HG03565 (cell line): Measurements from ENCODE around the gene TIGD1.
A peak's percentile ranks its signal among the peaks of the same experiment; 100 is the strongest.

Experiments
- ATAC-seq: cut with Tn5 transposase; IDR thresholded peaks from one replicate; pipeline ENCODE4 v1.9.1; 2021; ENCODE audit warnings: mild to moderate bottlenecking, moderate library complexity; ENCODE audit not compliant: unreplicated experiment

The TIGD1 gene

GRCh38 chr2:232550354-232551249 is at the start of gene TIGD1, which contains the start of gene EIF4E2:
TIGD1 (minus strand) TSS chr2:232550557; CDS start chr2:232549882, 675 bp downstream.
EIF4E2 (plus strand) TSS chr2:232550689; CDS start chr2:232550725, 36 bp downstream.
- ATAC-seq = peak; percentile 80

- no peak for ATAC-seq
Measured at GRCh38 chr2:232598293-232598692, 47.9 kb upstream of the TIGD1 start.

GRCh38 chr2:232597362-232598079 is 47.2 kb upstream of the TIGD1 start:
- no peak for ATAC-seq

- no peak for ATAC-seq
Measured at GRCh38 chr2:232593982-232594381, 43.6 kb upstream of the TIGD1 start.

GRCh38 chr2:232592772-232593395 is 42.5 kb upstream of the TIGD1 start:
- no peak for ATAC-seq

GRCh38 chr2:232588680-232589585 is 38.6 kb upstream of the TIGD1 start:
- ATAC-seq = no peak

- ATAC-seq = no peak
Measured at GRCh38 chr2:232588031-232588430, 37.7 kb upstream of the TIGD1 start.

- ATAC-seq = no peak
Measured at GRCh38 chr2:232587512-232587911, 37.2 kb upstream of the TIGD1 start.

GRCh38 chr2:232586943-232587505 is 36.7 kb upstream of the TIGD1 start:
- no peak for ATAC-seq

GRCh38 chr2:232584238-232584637 is 33.9 kb upstream of the TIGD1 start:
- no peak for ATAC-seq

- ATAC-seq = no peak
Measured at GRCh38 chr2:232581725-232582124, 31.4 kb upstream of the TIGD1 start.

- ATAC-seq = no peak
Measured at GRCh38 chr2:232580648-232580981, 30.3 kb upstream of the TIGD1 start.

GRCh38 chr2:232578626-232579025 is 28.3 kb upstream of the TIGD1 start:
- no peak for ATAC-seq

- ATAC-seq = no peak
Measured at GRCh38 chr2:232577841-232578240, 27.5 kb upstream of the TIGD1 start.

- no peak for ATAC-seq
Measured at GRCh38 chr2:232576995-232577394, 26.6 kb upstream of the TIGD1 start.

- no peak for ATAC-seq
Measured at GRCh38 chr2:232575404-232575746, 25.0 kb upstream of the TIGD1 start.

- ATAC-seq = no peak
Measured at GRCh38 chr2:232574674-232575403, 24.5 kb upstream of the TIGD1 start.

- no peak for ATAC-seq
Measured at GRCh38 chr2:232573771-232574435, 23.5 kb upstream of the TIGD1 start.

- ATAC-seq = no peak
Measured at GRCh38 chr2:232573042-232573441, 22.7 kb upstream of the TIGD1 start.
